ENCODE results near the gene OBI1. TPM values are rescaled to one million over a fixed set of nuclear protein-coding genes. Genes with fewer than 3 reads are reported as not detected.

OBI1 gene
- total and polyA plus RNA-seq, 5 donors = 5.6 to 11.0 (median 9.4) TPM

DNA sequence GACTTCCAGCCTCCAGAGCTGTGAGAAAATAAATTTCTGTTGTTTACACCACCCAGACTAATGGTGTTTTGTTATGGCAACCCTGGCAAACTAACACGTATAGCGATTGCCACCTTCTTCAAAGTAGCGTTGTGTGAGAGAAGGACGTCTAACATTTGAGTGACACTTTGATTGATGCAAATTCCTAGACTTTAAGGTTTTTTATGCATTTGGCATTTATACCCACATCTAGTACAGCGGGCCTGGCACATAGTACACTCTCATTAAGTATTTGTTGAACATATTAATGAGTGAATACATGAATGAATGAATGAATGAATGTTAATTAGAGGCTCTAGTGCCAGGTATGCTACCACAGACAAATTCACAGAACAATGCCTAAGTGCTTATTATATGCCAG lies 92.3 kb downstream of the OBI1 start:
- no peak for DNase-seq
- H3K4me3 ChIP-seq (ENCODE audit: low read length) = no peak overlapping the region
- H3K4me1 ChIP-seq (ENCODE audit: control insufficient read depth, insufficient read depth, low read length) = no peaks in the 10 kb centered on the region
- WGBS = 88% methylated on average over 5 of the region's 5 CpGs
- H3K9me3 ChIP-seq (ENCODE audit: control insufficient read depth, low read length) = no peaks in the 10 kb centered on the region
- no peaks in the 10 kb centered on the region for H3K27me3 ChIP-seq (ENCODE audit: control insufficient read depth, insufficient read depth)
- H3K27ac ChIP-seq (ENCODE audit: low read length) = no peak overlapping the region
- intact Hi-C loops (cut with DNase I) = no loop called here
- no peak for ATAC-seq

Other genes with a start within 250 kb of the OBI1 start
- gene POU4F1, start 55.6 kb downstream of the OBI1 start, total RNA-seq = not detected
- gene POU4F1, start 55.6 kb downstream of the OBI1 start, polyA plus RNA-seq = not detected

All from right cardiac atrium (tissue), 5 donors.